A549 (cell line): ENCODE measurements around the gene SLCO2A1.

ENCODE experiments used
- BCL3 ChIP-seq: fragments of >200 bp; sonication (Bioruptor Twin); formaldehyde crosslinking; IDR thresholded peaks from 3 replicates; pipeline ENCODE4 v1.6.1; 2016
- BHLHE40 ChIP-seq: IDR thresholded peaks from 2 replicates; pipeline ENCODE4 v1.6.1; 2012; ENCODE audit warnings: low read depth, low read length, inconsistent platforms
- CBX8 ChIP-seq: fragments of 200-600 bp; sonication (generic); IDR thresholded peaks from 2 replicates; pipeline ENCODE4 v1.6.1; 2016
- CTCF ChIP-seq: fragments of >200 bp; sonication (Bioruptor Twin); formaldehyde crosslinking; IDR thresholded peaks from 3 replicates; pipeline ENCODE4 v1.5.1; 2016
- HDAC2 ChIP-seq: fragments of 200-600 bp; sonication (generic); IDR thresholded peaks from 2 replicates; pipeline ENCODE4 v1.6.1; 2016
- NR3C1 ChIP-seq: fragments of >200 bp; sonication (Bioruptor Twin); formaldehyde crosslinking; IDR thresholded peaks from 3 replicates; pipeline ENCODE4 v1.6.1; 2017
- PBX3 ChIP-seq: IDR thresholded peaks from 2 replicates; pipeline ENCODE4 v1.6.1; 2012
- RAD21 ChIP-seq, 2 experiments: fragments of >200 bp in 1 of 2; sonication (Bioruptor Twin) in 1 of 2; formaldehyde crosslinking in 1 of 2; IDR thresholded peaks in 1 of 2; conservative IDR thresholded peaks in 1 of 2; 2 replicates in 1 of 2; 3 replicates in 1 of 2; pipeline ENCODE4 v1.6.1; 2012 to 2018; ENCODE audit warnings: inconsistent platforms in 1 of 2
- RFX5 ChIP-seq: fragments of 450-650 bp; IDR thresholded peaks from 2 replicates; pipeline ENCODE4 v1.7.1; 2014; ENCODE audit warnings: antibody characterized with exemption, mild to moderate bottlenecking, moderate library complexity
- RNF2 ChIP-seq: fragments of 200-600 bp; sonication (generic); IDR thresholded peaks from 2 replicates; pipeline ENCODE4 v1.6.1; 2016; ENCODE audit warnings: low read depth, mild to moderate bottlenecking, antibody characterized with exemption, moderate library complexity, borderline replicate concordance
- SMC3 ChIP-seq: fragments of >200 bp; sonication (Bioruptor Twin); formaldehyde crosslinking; IDR thresholded peaks from 3 replicates; pipeline ENCODE4 v1.6.1; 2018; ENCODE audit warnings: inconsistent platforms
- ZC3H11A ChIP-seq: fragments of 450-650 bp; IDR thresholded peaks from 2 replicates; pipeline ENCODE4 v1.6.1; 2014; ENCODE audit warnings: antibody characterized with exemption, mild to moderate bottlenecking

- TF ChIP-seq CBX8 (no peak), CTCF (no peak), BHLHE40 (no peak), RFX5 (no peak), RAD21 (conservative IDR thresholded peaks at IDR 0.05 in 1 of 2, IDR thresholded peaks at IDR 0.05 in 1 of 2) (no peak), RNF2 (no peak), ZC3H11A (no peak), NR3C1 (no peak), HDAC2 (no peak), BCL3 (no peak), PBX3 (no peak), SMC3 (no peak)
Measured at GRCh38 chr3:133934073-133934970, 95.4 kb downstream of the SLCO2A1 start.
